H9 (cell line): ENCODE data around the gene MARCHF3. TPM values are rescaled to one million over a fixed set of nuclear protein-coding genes. Genes with fewer than 3 reads are reported as not detected.

Experiments
- DNase-seq: peaks from one replicate; pipeline ENCODE4 v3.0.0-alpha.2; 2017
- H2AFZ ChIP-seq: one replicate; pipeline ENCODE4 v1.6.1; 2013; ENCODE audit warnings: mild to moderate bottlenecking, low read length, control low read depth, moderate library complexity
- H2AK5ac ChIP-seq: 2 replicates; pipeline ENCODE4 v1.6.1; 2013; ENCODE audit warnings: low read length, control low read depth, mixed read lengths; ENCODE audit not compliant: insufficient read length
- H2BK120ac ChIP-seq: one replicate; pipeline ENCODE4 v1.6.1; 2013; ENCODE audit warnings: low read depth, mild to moderate bottlenecking, low read length, control low read depth, inconsistent platforms; ENCODE audit not compliant: poor library complexity, severe bottlenecking
- H2BK12ac ChIP-seq: 2 replicates; pipeline ENCODE4 v1.6.1; 2013; ENCODE audit warnings: low read length, control low read depth, mixed read lengths, low read depth; ENCODE audit not compliant: insufficient read length
- H2BK15ac ChIP-seq: 2 replicates; pipeline ENCODE4 v1.6.1; 2013; ENCODE audit warnings: low read depth, low read length, control low read depth
- H2BK20ac ChIP-seq: one replicate; pipeline ENCODE4 v1.6.1; 2013; ENCODE audit warnings: low read depth, mild to moderate bottlenecking, low read length, control low read depth, inconsistent platforms; ENCODE audit not compliant: poor library complexity, severe bottlenecking
- H2BK5ac ChIP-seq: 2 replicates; pipeline ENCODE4 v1.6.1; 2013; ENCODE audit warnings: low read length, control low read depth, mixed read lengths; ENCODE audit not compliant: insufficient read length
- H3K14ac ChIP-seq: 2 replicates; pipeline ENCODE4 v1.6.1; 2013; ENCODE audit warnings: low read length, control low read depth; ENCODE audit not compliant: insufficient read depth
- H3K18ac ChIP-seq: 2 replicates; pipeline ENCODE4 v1.6.1; 2013; ENCODE audit warnings: low read depth, mild to moderate bottlenecking, mixed read lengths, low read length, control low read depth; ENCODE audit not compliant: insufficient read length
- H3K23ac ChIP-seq: 2 replicates; pipeline ENCODE4 v1.6.1; 2013; ENCODE audit warnings: low read length, control low read depth, mixed read lengths, low read depth; ENCODE audit not compliant: insufficient read length
- H3K23me2 ChIP-seq: 2 replicates; pipeline ENCODE4 v1.6.1; 2013; ENCODE audit warnings: low read depth, mild to moderate bottlenecking, mixed read lengths, low read length, control low read depth; ENCODE audit not compliant: insufficient read length, poor library complexity, severe bottlenecking
- H3K27ac ChIP-seq: 2 replicates; pipeline ENCODE4 v1.5.1; 2013; ENCODE audit warnings: low read length, control low read depth, mixed read lengths, low read depth; ENCODE audit not compliant: insufficient read length
- H3K27me3 ChIP-seq: 2 replicates; pipeline ENCODE4 v1.6.1; 2013; ENCODE audit warnings: low read length, control low read depth, inconsistent platforms; ENCODE audit not compliant: insufficient read depth
- H3K4ac ChIP-seq: 2 replicates; pipeline ENCODE4 v1.6.1; 2013; ENCODE audit warnings: low read depth, mild to moderate bottlenecking, control low read depth, inconsistent platforms, low read length, moderate library complexity
- H3K4me1 ChIP-seq: 2 replicates; pipeline ENCODE4 v1.6.1; 2013; ENCODE audit warnings: low read length, control low read depth, inconsistent platforms; ENCODE audit not compliant: insufficient read depth
- H3K4me2 ChIP-seq: 2 replicates; pipeline ENCODE4 v1.6.1; 2013; ENCODE audit warnings: low read length, control low read depth, mixed read lengths; ENCODE audit not compliant: insufficient read length, insufficient read depth
- H3K56ac ChIP-seq: 2 replicates; pipeline ENCODE4 v1.6.1; 2013; ENCODE audit warnings: low read depth, mild to moderate bottlenecking, mixed read lengths, low read length, control low read depth; ENCODE audit not compliant: insufficient read length
- H3K79me1 ChIP-seq: 2 replicates; pipeline ENCODE4 v1.6.1; 2013; ENCODE audit warnings: low read depth, mild to moderate bottlenecking, moderate library complexity, low read length, control low read depth, inconsistent platforms; ENCODE audit not compliant: insufficient read depth, poor library complexity, severe bottlenecking
- H3K79me2 ChIP-seq: 2 replicates; pipeline ENCODE4 v1.6.1; 2013; ENCODE audit warnings: low read length, control low read depth, inconsistent platforms; ENCODE audit not compliant: insufficient read depth
- H3K9ac ChIP-seq: 2 replicates; pipeline ENCODE4 v1.6.1; 2013; ENCODE audit warnings: low read length, control low read depth, mixed read lengths; ENCODE audit not compliant: insufficient read length; ENCODE audit errors: extremely low read depth
- H3K9me3 ChIP-seq: one replicate; pipeline ENCODE4 v1.6.1; 2013; ENCODE audit warnings: low read depth, low read length, inconsistent platforms; ENCODE audit not compliant: control insufficient read depth
- H3T11ph ChIP-seq: one replicate; pipeline ENCODE4 v1.6.1; 2013; ENCODE audit warnings: mild to moderate bottlenecking, low read length, control low read depth, inconsistent platforms
- H4K20me1 ChIP-seq: one replicate; pipeline ENCODE4 v1.6.1; 2013; ENCODE audit not compliant: control insufficient read depth, insufficient read length, insufficient read depth
- H4K5ac ChIP-seq: 2 replicates; pipeline ENCODE4 v1.6.1; 2013; ENCODE audit warnings: low read depth, mild to moderate bottlenecking, mixed read lengths, low read length, control low read depth; ENCODE audit not compliant: insufficient read length
- H4K8ac ChIP-seq: replicated peaks from 2 replicates; pipeline ENCODE4 v1.6.1; 2013; ENCODE audit warnings: low read length, control low read depth, mixed read lengths, low read depth; ENCODE audit not compliant: insufficient read length
- H4K91ac ChIP-seq: 2 replicates; pipeline ENCODE4 v1.6.1; 2013; ENCODE audit warnings: low read depth, mild to moderate bottlenecking, moderate library complexity, mixed read lengths, low read length, control low read depth; ENCODE audit not compliant: insufficient read length
- H3K27ac Mint-ChIP-seq, 3 experiments: 2 replicates in 2 of 3; 3 replicates in 1 of 3; pipeline ENCODE4 v1.8.0; 2020 to 2021; ENCODE audit warnings: mixed read lengths in 3 of 3, mild to moderate bottlenecking in 1 of 3, moderate library complexity in 1 of 3
- H3K27me3 Mint-ChIP-seq: 2 replicates; pipeline ENCODE4 v1.8.0; 2021; ENCODE audit warnings: low read depth, mild to moderate bottlenecking, moderate library complexity, mixed read lengths
- H3K36me3 Mint-ChIP-seq, 3 experiments: 2 replicates in 2 of 3; 3 replicates in 1 of 3; pipeline ENCODE4 v1.8.0; 2020 to 2021; ENCODE audit warnings: low read depth in 3 of 3, mixed read lengths in 3 of 3; ENCODE audit not compliant: insufficient read depth in 1 of 3
- H3K4me1 Mint-ChIP-seq, 2 experiments: 2 replicates each; pipeline ENCODE4 v1.8.0; 2020; ENCODE audit warnings: mixed read lengths in 2 of 2
- H3K4me3 Mint-ChIP-seq, 2 experiments: 2 replicates in 1 of 2; 3 replicates in 1 of 2; pipeline ENCODE4 v1.8.0; 2020 to 2021; ENCODE audit warnings: mild to moderate bottlenecking in 2 of 2, mixed read lengths in 2 of 2, moderate library complexity in 1 of 2
- H3K9me3 Mint-ChIP-seq, 2 experiments: 2 replicates in 1 of 2; 3 replicates in 1 of 2; pipeline ENCODE4 v1.8.0; 2020; ENCODE audit warnings: mild to moderate bottlenecking in 2 of 2, mixed read lengths in 2 of 2, moderate library complexity in 1 of 2
- WGBS: extraction: QIAGEN DNeasy Blood & Tissue Kit; methylation state at CpG from one replicate; pipeline ENCODE4 v1.1.7; 2013; ENCODE audit warnings: missing lambda C conversion rate, low lambda C conversion rate, mixed read lengths; ENCODE audit not compliant: insufficient read length; ENCODE audit errors: extremely low coverage; 5-methylcytosine and 5-hydroxymethylcytosine counted together
- total RNA-seq: library from RNA; stranded (reverse); gene quantifications from 2 replicates; pipeline ENCODE4 v1.2.1, GENCODE V29; 2021
- TF ChIP-seq, protein P1 (sequence below): fragments of 200-600 bp; sonication (generic); conservative IDR thresholded peaks from 3 replicates; pipeline ENCODE4 v1.8.0; 2021; ENCODE audit warnings: antibody characterized with exemption, mild to moderate bottlenecking

The MARCHF3 gene
- total RNA-seq, 1 experiment from 2014 or later, result 17.7 TPM

DNA sequence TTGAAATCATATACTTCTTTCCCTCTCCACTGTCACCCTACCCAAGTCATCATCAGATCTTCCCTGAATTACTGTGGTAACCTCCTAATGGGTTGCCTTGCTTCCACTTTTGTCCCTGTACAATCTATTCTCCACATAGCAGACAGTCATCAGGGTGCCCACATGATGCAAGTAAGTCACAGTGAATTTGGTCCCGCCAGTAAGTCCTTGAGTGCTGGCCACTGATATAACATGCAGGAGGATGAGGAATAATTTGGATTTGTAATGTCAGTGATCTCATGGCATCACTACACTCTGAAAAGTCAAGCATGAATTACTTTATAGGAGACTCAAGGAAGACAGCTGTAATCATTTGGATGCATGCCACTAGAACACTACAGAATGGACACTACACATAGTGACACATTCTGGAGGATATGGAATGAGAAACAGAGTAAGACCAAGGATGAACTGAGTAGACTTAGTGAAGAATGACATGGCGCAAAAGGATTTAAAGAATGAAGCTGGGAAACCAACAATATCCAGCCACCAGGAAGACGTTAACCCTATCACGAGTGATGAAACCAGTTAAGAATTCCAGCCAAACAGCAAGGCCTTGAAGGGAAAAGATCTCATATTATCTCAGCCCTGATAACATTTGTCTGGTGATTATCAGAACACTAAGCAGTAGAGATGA lies 28.6 kb downstream of the MARCHF3 start:
- Mint-ChIP-seq H3K4me1 (peaks cover 0 to 8% of the 10 kb centered on the region in 2 experiments; a peak in 2 of 4 replicates), H3K4me3 (no peak overlapping the region), H3K27ac (no peak overlapping the region), H3K27me3 (no peaks in the 10 kb centered on the region), H3K9me3 (no peaks in the 10 kb centered on the region), H3K36me3 (no peaks in the 10 kb centered on the region; a peak in 1 of 7 replicates)
- Histone ChIP-seq H4K5ac (no peak overlapping the region), H2AFZ (no peak overlapping the region), H3K9ac (no peak overlapping the region), H2BK120ac (no peak overlapping the region), H3K79me2 (no peaks in the 10 kb centered on the region), H3K23ac (no peak overlapping the region), H3T11ph (no peak overlapping the region), H2BK12ac (no peak overlapping the region), H2BK20ac (no peak overlapping the region), H3K4me2 (no peak overlapping the region), H2BK15ac (no peak overlapping the region), H4K8ac (no peak overlapping the region), H3K56ac (no peak overlapping the region), H3K4ac (no peak overlapping the region), H3K18ac (no peak overlapping the region), H2AK5ac (no peak overlapping the region), H3K9me3 (no peaks in the 10 kb centered on the region), H4K91ac (no peak overlapping the region), H3K23me2 (no peaks in the 10 kb centered on the region), H3K4me1 (peaks cover 6% of the 10 kb centered on the region; the same call in 1 of the 2 replicates), H3K27me3 (no peaks in the 10 kb centered on the region), H3K27ac (no peak overlapping the region), H4K20me1 (no peaks in the 10 kb centered on the region), H3K14ac (no peak overlapping the region), H3K79me1 (no peaks in the 10 kb centered on the region), H2BK5ac (no peak overlapping the region)
- TF ChIP-seq, protein P1, sequence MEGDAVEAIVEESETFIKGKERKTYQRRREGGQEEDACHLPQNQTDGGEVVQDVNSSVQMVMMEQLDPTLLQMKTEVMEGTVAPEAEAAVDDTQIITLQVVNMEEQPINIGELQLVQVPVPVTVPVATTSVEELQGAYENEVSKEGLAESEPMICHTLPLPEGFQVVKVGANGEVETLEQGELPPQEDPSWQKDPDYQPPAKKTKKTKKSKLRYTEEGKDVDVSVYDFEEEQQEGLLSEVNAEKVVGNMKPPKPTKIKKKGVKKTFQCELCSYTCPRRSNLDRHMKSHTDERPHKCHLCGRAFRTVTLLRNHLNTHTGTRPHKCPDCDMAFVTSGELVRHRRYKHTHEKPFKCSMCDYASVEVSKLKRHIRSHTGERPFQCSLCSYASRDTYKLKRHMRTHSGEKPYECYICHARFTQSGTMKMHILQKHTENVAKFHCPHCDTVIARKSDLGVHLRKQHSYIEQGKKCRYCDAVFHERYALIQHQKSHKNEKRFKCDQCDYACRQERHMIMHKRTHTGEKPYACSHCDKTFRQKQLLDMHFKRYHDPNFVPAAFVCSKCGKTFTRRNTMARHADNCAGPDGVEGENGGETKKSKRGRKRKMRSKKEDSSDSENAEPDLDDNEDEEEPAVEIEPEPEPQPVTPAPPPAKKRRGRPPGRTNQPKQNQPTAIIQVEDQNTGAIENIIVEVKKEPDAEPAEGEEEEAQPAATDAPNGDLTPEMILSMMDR, result no peak
- no peak for DNase-seq
- WGBS, result no CpG with 5 or more reads among the region's 4 CpGs
